A549 (cell line): ENCODE results near the gene CD36. TPM values are rescaled to one million over a fixed set of nuclear protein-coding genes. Genes with fewer than 3 reads are reported as not detected.
A peak's percentile ranks its signal among the peaks of the same experiment; 100 is the strongest.

Experiments used
- ATAC-seq, 2 experiments: fragments of 200-7000 bp in 1 of 2; fragments of >200 bp in 1 of 2; cut with Nextera tagmentation in 1 of 2; cut with Tn5 transposase in 1 of 2; 3 replicates each; pipeline versions ENCODE4 v1.8.0 to v1.9.1; 2018 to 2020; ENCODE audit warnings: mild to moderate bottlenecking in 1 of 2, moderate library complexity in 1 of 2
- CTCF ChIA-PET: fragments of 300-600 bp; sonication (Branson Sonifier 250); formaldehyde crosslinking; extraction: SDS; loops from one replicate; lab custom pipeline; 2021; ENCODE audit warnings: antibody characterized with exemption, inconsistent platforms; lab: Yijun Ruan, JAX
- POLR2A ChIA-PET: fragments of 350-600 bp; formaldehyde crosslinking; extraction: SDS; loops from one replicate; lab custom pipeline; 2021; ENCODE audit warnings: antibody characterized with exemption, inconsistent platforms; lab: Yijun Ruan, JAX
- DNase-seq, 2 experiments: peaks; one replicate each; pipeline versions ENCODE4 v3.0.0 to v3.0.0-alpha.2; 2011 to 2016; ENCODE audit warnings: low read depth in 1 of 2, low spot score in 1 of 2
- FAIRE-seq: peaks from 2 replicates; lab custom pipeline; 2011; peaks lifted over from hg19 to GRCh38; lab: Jason Lieb, UNC
- H3K27ac ChIP-seq, 2 experiments: fragments of >200 bp; sonication (Bioruptor Twin); formaldehyde crosslinking; 3 replicates each; pipeline ENCODE4 v1.5.1; 2016 to 2017
- H3K4me1 ChIP-seq: fragments of >200 bp; sonication (Bioruptor Twin); formaldehyde crosslinking; 3 replicates; pipeline ENCODE4 v1.6.1; 2016
- H3K4me2 ChIP-seq: fragments of >200 bp; sonication (Bioruptor Twin); formaldehyde crosslinking; 3 replicates; pipeline ENCODE4 v1.6.1; 2016
- H3K4me3 ChIP-seq: fragments of >200 bp; sonication (Bioruptor Twin); formaldehyde crosslinking; 3 replicates; pipeline ENCODE4 v1.5.1; 2016
- H3K9me3 ChIP-seq: fragments of >200 bp; sonication (Bioruptor Twin); formaldehyde crosslinking; 3 replicates; pipeline ENCODE4 v1.6.1; 2016
- ATOH8 ChIP-seq: fragments of 250-450 bp; sonication (Bioruptor Pico); IDR thresholded peaks from 2 replicates; pipeline ENCODE4 v1.5.0; 2020; ENCODE audit warnings: low read depth, mild to moderate bottlenecking, moderate library complexity
- CEBPB ChIP-seq, 2 experiments: fragments of >200 bp in 1 of 2; sonication (Bioruptor Twin) in 1 of 2; formaldehyde crosslinking in 1 of 2; IDR thresholded peaks; 2 replicates each; pipeline ENCODE4 v1.6.1; 2012 to 2016
- EHMT2 ChIP-seq: fragments of 200-600 bp; sonication (generic); IDR thresholded peaks from 2 replicates; pipeline ENCODE4 v1.6.1; 2016; ENCODE audit warnings: antibody characterized with exemption, low read depth, mild to moderate bottlenecking, moderate library complexity
- EP300 ChIP-seq, 2 experiments: fragments of >200 bp; sonication (Bioruptor Twin); formaldehyde crosslinking; IDR thresholded peaks; 2 replicates in 1 of 2; 3 replicates in 1 of 2; pipeline ENCODE4 v1.6.1; 2016 to 2017
- GATA3 ChIP-seq: IDR thresholded peaks from 2 replicates; pipeline ENCODE4 v1.6.1; 2012; ENCODE audit warnings: borderline replicate concordance
- HOXA7 ChIP-seq: fragments of 250-450 bp; sonication (Bioruptor Pico); IDR thresholded peaks from 2 replicates; pipeline ENCODE4 v1.5.0; 2020; ENCODE audit warnings: mild to moderate bottlenecking, moderate library complexity
- HOXB13 ChIP-seq: fragments of 250-450 bp; sonication (Bioruptor Pico); IDR thresholded peaks from 2 replicates; pipeline ENCODE4 v1.5.0; 2020; ENCODE audit warnings: low read depth, mild to moderate bottlenecking, moderate library complexity
- HOXB5 ChIP-seq: fragments of 250-450 bp; sonication (Bioruptor Pico); IDR thresholded peaks from 2 replicates; pipeline ENCODE4 v1.5.0; 2020; ENCODE audit warnings: mild to moderate bottlenecking, moderate library complexity
- JUN ChIP-seq, 2 experiments: fragments of >200 bp; sonication (Bioruptor Twin); formaldehyde crosslinking; IDR thresholded peaks; 2 replicates in 1 of 2; 3 replicates in 1 of 2; pipeline ENCODE4 v1.6.1; 2016 to 2017
- KDM1A ChIP-seq: fragments of 200-600 bp; sonication (generic); IDR thresholded peaks from 2 replicates; pipeline ENCODE4 v1.6.1; 2016; ENCODE audit warnings: low read depth, mild to moderate bottlenecking
- KDM5A ChIP-seq: fragments of 200-600 bp; sonication (generic); IDR thresholded peaks from 2 replicates; pipeline ENCODE4 v1.6.1; 2016; ENCODE audit warnings: antibody characterized with exemption, mild to moderate bottlenecking
- MAZ ChIP-seq: fragments of 150-350 bp; IDR thresholded peaks from 2 replicates; pipeline ENCODE4 v1.6.1; 2014; ENCODE audit warnings: antibody characterized with exemption, low read depth, low read length, borderline replicate concordance
- MYC ChIP-seq: IDR thresholded peaks from 2 replicates; pipeline ENCODE4 v1.6.1; 2012; ENCODE audit warnings: mild to moderate bottlenecking, inconsistent platforms, low read length, improper control_type of control experiment, borderline replicate concordance
- NPAS2 ChIP-seq: fragments of 250-450 bp; sonication (Bioruptor Pico); IDR thresholded peaks from 2 replicates; pipeline ENCODE4 v1.8.0; 2022; ENCODE audit warnings: mild to moderate bottlenecking, moderate library complexity, borderline replicate concordance
- NR3C1 ChIP-seq: fragments of >200 bp; sonication (Bioruptor Twin); formaldehyde crosslinking; IDR thresholded peaks from 3 replicates; pipeline ENCODE4 v1.6.1; 2017
- POLR2A ChIP-seq: IDR thresholded peaks from 2 replicates; pipeline ENCODE4 v1.6.1; 2012; ENCODE audit warnings: mild to moderate bottlenecking, low read length
- POLR2AphosphoS2 ChIP-seq: conservative IDR thresholded peaks from 2 replicates; pipeline ENCODE4 v1.6.1; 2012; ENCODE audit warnings: low read length, improper control_type of control experiment, inconsistent platforms
- RAD21 ChIP-seq, 2 experiments: fragments of >200 bp in 1 of 2; sonication (Bioruptor Twin) in 1 of 2; formaldehyde crosslinking in 1 of 2; IDR thresholded peaks in 1 of 2; conservative IDR thresholded peaks in 1 of 2; 2 replicates in 1 of 2; 3 replicates in 1 of 2; pipeline ENCODE4 v1.6.1; 2012 to 2018; ENCODE audit warnings: inconsistent platforms in 1 of 2
- RARB ChIP-seq: fragments of 250-450 bp; sonication (Bioruptor Pico); IDR thresholded peaks from 2 replicates; pipeline ENCODE4 v1.8.0; 2021; ENCODE audit warnings: mild to moderate bottlenecking, moderate library complexity
- REST ChIP-seq: fragments of 200-600 bp; sonication (generic); IDR thresholded peaks from 2 replicates; pipeline ENCODE4 v1.6.1; 2016; ENCODE audit warnings: antibody characterized with exemption, mild to moderate bottlenecking, moderate library complexity
- RFX5 ChIP-seq: fragments of 450-650 bp; IDR thresholded peaks from 2 replicates; pipeline ENCODE4 v1.7.1; 2014; ENCODE audit warnings: antibody characterized with exemption, mild to moderate bottlenecking, moderate library complexity
- SREBF2 ChIP-seq: fragments of 450-650 bp; IDR thresholded peaks from 2 replicates; pipeline ENCODE4 v1.6.1; 2014; ENCODE audit warnings: mild to moderate bottlenecking, moderate library complexity
- TP53 ChIP-seq: fragments of 250-450 bp; sonication (Bioruptor Pico); IDR thresholded peaks from 2 replicates; pipeline ENCODE4 v1.5.0; 2021; ENCODE audit warnings: mild to moderate bottlenecking, moderate library complexity
- WGBS: methylation state at CpG from one replicate; pipeline ENCODE4 v1.1.6; 2017; ENCODE audit errors: missing lambda C conversion rate; 5-methylcytosine and 5-hydroxymethylcytosine counted together
- polyA plus RNA-seq, 4 experiments: library from polyadenylated mRNA; depleted of rRNA in 3 of 4; stranded (reverse); fragments of >200 nt; fragmentation: RNase III in 1 of 4; extraction: RNeasy Plus Mini Kit Qiagen cat#74134 plus additional on column Dnase treatment in 1 of 4; gene quantifications; 2 replicates in 3 of 4; 3 replicates in 1 of 4; pipeline ENCODE4 v1.2.3, GENCODE V29; 2011 to 2017
- TF ChIP-seq, protein P1 (sequence below): IDR thresholded peaks from 2 replicates; pipeline ENCODE4 v1.6.1; 2012
- TF ChIP-seq, protein P2 (sequence below): fragments of >200 bp; sonication (Bioruptor Twin); formaldehyde crosslinking; IDR thresholded peaks from 3 replicates; pipeline ENCODE4 v1.5.1; 2016

Gene CD36
- polyA plus RNA-seq, 2 of the 4 experiments (the other 2 are of a cell fraction) = 0.12 to 0.37 TPM

DNA sequence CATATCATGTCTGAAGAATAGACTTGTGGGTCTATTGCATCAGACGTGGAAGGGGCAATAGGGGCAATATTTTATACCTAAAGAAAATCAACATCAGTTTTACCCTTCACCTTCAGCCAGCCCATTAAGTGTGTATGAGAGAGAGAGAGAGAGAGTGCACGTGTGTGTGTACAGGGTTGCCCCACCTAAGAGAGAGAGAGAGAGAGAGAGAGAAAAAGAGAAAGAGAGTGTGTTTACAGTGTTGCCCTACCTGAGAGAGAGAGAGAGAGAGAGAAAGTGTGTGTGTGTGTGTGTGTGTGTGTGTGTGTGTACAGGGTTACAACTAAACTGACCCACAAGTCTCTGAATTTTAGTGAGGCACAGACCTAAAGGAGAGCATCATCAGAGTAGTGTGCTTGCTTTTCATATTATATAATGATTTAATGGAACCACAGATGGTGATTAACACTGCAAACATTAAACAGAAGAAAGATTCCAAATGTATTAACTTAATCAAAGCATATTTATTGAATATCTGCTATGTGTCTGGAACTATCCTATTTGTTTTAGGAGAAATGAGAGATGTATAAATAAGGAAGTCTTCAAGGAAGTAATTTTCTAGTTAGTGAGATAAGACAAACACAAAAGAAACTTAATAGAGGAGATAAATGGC, 66.8 kb downstream of the CD36 start:
- WGBS = 60% methylated on average over 2 of the region's 2 CpGs
- FAIRE-seq = peak; percentile 79
- no peak for DNase-seq
- ChIA-PET POLR2A (no interaction called here), CTCF (no interaction called here)
- Histone ChIP-seq H3K4me3 (no peak overlapping the region), H3K9me3 (no peaks in the 10 kb centered on the region), H3K4me2 (peak overlapping the region; percentile 1), H3K4me1 (peaks cover 58% of the 10 kb centered on the region), H3K27ac (peak overlapping the region; percentile 57 to 90)
- ATAC-seq = peak in 1 of 2 experiments; percentile 27; a peak in 3 of 6 replicates
- TF ChIP-seq, protein P1, sequence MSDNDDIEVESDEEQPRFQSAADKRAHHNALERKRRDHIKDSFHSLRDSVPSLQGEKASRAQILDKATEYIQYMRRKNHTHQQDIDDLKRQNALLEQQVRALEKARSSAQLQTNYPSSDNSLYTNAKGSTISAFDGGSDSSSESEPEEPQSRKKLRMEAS = peak; percentile 36; the same call in 1 of the 2 replicates
- TF ChIP-seq GATA3 = 0 out of 2 replicates have a peak, but pooled peaks have one; percentile 13
- TF ChIP-seq REST = no peak
- TF ChIP-seq EHMT2 = no peak
- no peak for TF ChIP-seq HOXB5

DNA sequence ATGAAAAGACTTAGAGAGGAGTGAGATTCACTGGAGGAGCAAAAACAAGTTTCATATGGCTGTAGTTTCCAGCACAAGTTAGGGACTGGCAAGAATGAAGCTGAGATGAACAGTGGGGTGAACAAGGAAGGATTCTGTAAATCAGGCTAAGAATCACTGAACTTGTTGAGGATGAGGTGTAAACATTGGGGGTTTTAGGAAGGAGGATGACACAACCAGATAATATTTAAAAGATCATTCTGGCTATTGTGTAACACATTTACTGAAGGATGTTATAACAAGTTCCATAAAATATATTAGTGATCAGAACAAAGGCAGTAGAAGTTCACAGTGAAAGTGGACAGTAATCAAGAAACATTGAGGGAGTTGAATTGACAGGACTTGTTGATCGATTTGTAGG, 68.9 kb downstream of the CD36 start:
- FAIRE-seq = peak; percentile 59
- Histone ChIP-seq H3K4me1 (peaks cover 42% of the 10 kb centered on the region), H3K4me3 (no peak overlapping the region), H3K4me2 (peak overlapping the region; percentile 35), H3K27ac (peak overlapping the region; percentile 59 to 81), H3K9me3 (no peaks in the 10 kb centered on the region)
- no peak for ATAC-seq
- WGBS = 53% methylated on average over 1 of the region's 1 CpG
- TF ChIP-seq CEBPB (IDR thresholded peaks at IDR 0.05) = peak; percentile 33 to 68; a peak in 3 of 4 replicates
- TF ChIP-seq, protein P2, sequence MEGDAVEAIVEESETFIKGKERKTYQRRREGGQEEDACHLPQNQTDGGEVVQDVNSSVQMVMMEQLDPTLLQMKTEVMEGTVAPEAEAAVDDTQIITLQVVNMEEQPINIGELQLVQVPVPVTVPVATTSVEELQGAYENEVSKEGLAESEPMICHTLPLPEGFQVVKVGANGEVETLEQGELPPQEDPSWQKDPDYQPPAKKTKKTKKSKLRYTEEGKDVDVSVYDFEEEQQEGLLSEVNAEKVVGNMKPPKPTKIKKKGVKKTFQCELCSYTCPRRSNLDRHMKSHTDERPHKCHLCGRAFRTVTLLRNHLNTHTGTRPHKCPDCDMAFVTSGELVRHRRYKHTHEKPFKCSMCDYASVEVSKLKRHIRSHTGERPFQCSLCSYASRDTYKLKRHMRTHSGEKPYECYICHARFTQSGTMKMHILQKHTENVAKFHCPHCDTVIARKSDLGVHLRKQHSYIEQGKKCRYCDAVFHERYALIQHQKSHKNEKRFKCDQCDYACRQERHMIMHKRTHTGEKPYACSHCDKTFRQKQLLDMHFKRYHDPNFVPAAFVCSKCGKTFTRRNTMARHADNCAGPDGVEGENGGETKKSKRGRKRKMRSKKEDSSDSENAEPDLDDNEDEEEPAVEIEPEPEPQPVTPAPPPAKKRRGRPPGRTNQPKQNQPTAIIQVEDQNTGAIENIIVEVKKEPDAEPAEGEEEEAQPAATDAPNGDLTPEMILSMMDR = no peak
- POLR2A ChIA-PET = no interaction called here
- CTCF ChIA-PET = interaction anchor here (0.6 to 0.7 kb wide), 2 partner anchors 8 to 751 kb away, joined by 3 to 4 read pairs; no protein-coding TSS in a partner anchor
- DNase-seq = no peak

GRCh38 chr7:80708123-80708522, 69.7 kb downstream of the CD36 start:
- Histone ChIP-seq H3K4me2 (no peak overlapping the region), H3K4me1 (peaks cover 39% of the 10 kb centered on the region), H3K9me3 (no peaks in the 10 kb centered on the region)
- DNase-seq = no peak
- ChIA-PET CTCF (interaction anchor here (1.0 kb wide), 1 partner anchor 241 kb away, joined by 3 read pairs; no protein-coding TSS in a partner anchor), POLR2A (no interaction called here)
- TF ChIP-seq NPAS2 (CRISPR knock-in tag) = no peak
- TF ChIP-seq POLR2AphosphoS2 = no peak
- TF ChIP-seq SREBF2 = no peak
- TF ChIP-seq MAZ = no peak
- no peak for TF ChIP-seq EP300 (IDR thresholded peaks at IDR 0.05)
- TF ChIP-seq POLR2A = no peak
- no peak for TF ChIP-seq ATOH8
- TF ChIP-seq TP53 (CRISPR knock-in tag) = no peak
- TF ChIP-seq CEBPB (IDR thresholded peaks at IDR 0.05) = no peak
- no peak for TF ChIP-seq HOXB13
- no peak for TF ChIP-seq RFX5
- TF ChIP-seq KDM1A = no peak
- no peak for TF ChIP-seq JUN (IDR thresholded peaks at IDR 0.05)
- no peak for TF ChIP-seq RARB
- TF ChIP-seq HOXA7 = no peak
- no peak for TF ChIP-seq NR3C1
- TF ChIP-seq KDM5A = no peak
- TF ChIP-seq MYC = no peak
- TF ChIP-seq GATA3 = no peak
- no peak for TF ChIP-seq RAD21 (conservative IDR thresholded peaks at IDR 0.05 in 1 of 2, IDR thresholded peaks at IDR 0.05 in 1 of 2)
- TF ChIP-seq, all 56 proteins: peak for 0
- peak overlapping the region; percentile 59 to 81; a peak in 4 of 6 replicates for H3K27ac ChIP-seq
- WGBS = 93% methylated on average over 2 of the region's 2 CpGs
- FAIRE-seq = peak; percentile 13
- H3K4me3 ChIP-seq = no peak overlapping the region
- no peak for ATAC-seq
